ENCODE results near the gene RCSD1. TPM values are rescaled to one million over a fixed set of nuclear protein-coding genes. Genes with fewer than 3 reads are reported as not detected.

RCSD1 gene
- total and polyA plus RNA-seq, 2 of the 13 experiments (the other 11 are each of a cell fraction or from before 2014, with no cell fraction given), result not detected

DNA sequence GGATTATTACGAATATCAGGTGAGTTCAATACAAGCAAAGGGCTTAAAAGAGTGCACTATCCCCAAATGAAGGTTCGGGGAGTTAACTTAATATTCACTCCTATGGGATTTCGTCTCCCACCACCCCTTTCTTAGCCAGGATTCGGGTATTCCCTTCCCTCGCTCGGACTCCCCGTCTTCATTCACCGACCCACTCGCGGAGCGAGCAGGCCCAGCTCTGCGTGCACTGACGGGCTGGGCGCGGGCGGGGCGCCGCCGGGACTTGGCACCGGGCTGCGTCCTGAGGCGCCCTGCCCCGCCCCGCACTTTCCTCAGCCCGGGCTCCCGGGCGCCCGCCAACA, 84.0 kb downstream of the RCSD1 start (continued):
- TF ChIP-seq ZBTB46 (CRISPR knock-in tag; IDR thresholded peaks at IDR 0.05; ENCODE audit: borderline replicate concordance), result no peak
- 0 out of 2 replicates have a peak, but pooled peaks have one; percentile 50 for TF ChIP-seq ZNF224 (CRISPR knock-in tag; IDR thresholded peaks at IDR 0.05)
- TF ChIP-seq TOE1 (CRISPR knock-in tag; IDR thresholded peaks at IDR 0.05), result no peak
- TF ChIP-seq PRDM4 (CRISPR knock-in tag; IDR thresholded peaks at IDR 0.05; ENCODE audit: borderline replicate concordance), result no peak
- no peak for TF ChIP-seq CSRNP1 (CRISPR knock-in tag; IDR thresholded peaks at IDR 0.05)
- no peak for TF ChIP-seq ZNF530 (CRISPR knock-in tag; IDR thresholded peaks at IDR 0.05; ENCODE audit: low read depth)
- no peak for TF ChIP-seq KMT2A (CRISPR knock-in tag; IDR thresholded peaks at IDR 0.05)
- 0 out of 2 replicates have a peak, but pooled peaks have one; percentile 66 for TF ChIP-seq ZNF703 (CRISPR knock-in tag; IDR thresholded peaks at IDR 0.05; ENCODE audit: borderline replicate concordance)
- no peak for TF ChIP-seq AKAP8 (CRISPR knock-in tag; IDR thresholded peaks at IDR 0.05)
- no peak for TF ChIP-seq ZNF670 (CRISPR knock-in tag; IDR thresholded peaks at IDR 0.05; ENCODE audit: borderline replicate concordance)
- TF ChIP-seq HNRNPH1 (optimal IDR thresholded peaks at IDR 0.05; ENCODE audit: low read depth, low read length), result no peak
- TF ChIP-seq HOXA3 (CRISPR knock-in tag; IDR thresholded peaks at IDR 0.05), result no peak
- TF ChIP-seq RFXAP (CRISPR knock-in tag; IDR thresholded peaks at IDR 0.05; ENCODE audit: borderline replicate concordance), result no peak
- TF ChIP-seq, protein P1, sequence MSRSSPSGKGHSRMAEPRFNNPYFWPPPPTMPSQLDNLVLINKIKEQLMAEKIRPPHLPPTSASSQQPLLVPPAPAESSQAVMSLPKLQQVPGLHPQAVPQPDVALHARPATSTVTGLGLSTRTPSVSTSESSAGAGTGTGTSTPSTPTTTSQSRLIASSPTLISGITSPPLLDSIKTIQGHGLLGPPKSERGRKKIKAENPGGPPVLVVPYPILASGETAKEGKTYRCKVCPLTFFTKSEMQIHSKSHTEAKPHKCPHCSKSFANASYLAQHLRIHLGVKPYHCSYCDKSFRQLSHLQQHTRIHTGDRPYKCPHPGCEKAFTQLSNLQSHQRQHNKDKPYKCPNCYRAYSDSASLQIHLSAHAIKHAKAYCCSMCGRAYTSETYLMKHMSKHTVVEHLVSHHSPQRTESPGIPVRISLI (CRISPR knock-in tag; IDR thresholded peaks at IDR 0.05; ENCODE audit: borderline replicate concordance), result no peak
- TF ChIP-seq LCORL (IDR thresholded peaks at IDR 0.05), result no peak
- no peak for TF ChIP-seq LCORL (CRISPR knock-in tag; IDR thresholded peaks at IDR 0.05)
- TF ChIP-seq ATF2 (CRISPR knock-in tag; IDR thresholded peaks at IDR 0.05), result no peak
- no peak for TF ChIP-seq SNAPC2 (CRISPR knock-in tag; IDR thresholded peaks at IDR 0.05)
- TF ChIP-seq ZNF777 (CRISPR knock-in tag; IDR thresholded peaks at IDR 0.05), result peak; percentile 90
- TF ChIP-seq HNF4A (CRISPR knock-in tag; IDR thresholded peaks at IDR 0.05), result no peak
- TF ChIP-seq DMAP1 (CRISPR knock-in tag; IDR thresholded peaks at IDR 0.05), result no peak
- TF ChIP-seq ZNF205 (CRISPR knock-in tag; IDR thresholded peaks at IDR 0.05), result no peak
- TF ChIP-seq NPAS2 (CRISPR knock-in tag; IDR thresholded peaks at IDR 0.05; ENCODE audit: borderline replicate concordance), result no peak
